ENCODE measurements around the gene PTPRQ. TPM values are rescaled to one million over a fixed set of nuclear protein-coding genes. Genes with fewer than 3 reads are reported as not detected.

The PTPRQ gene
- total RNA-seq (under 1 TPM in 1 of 7 donors, not detected in 6; 0.09 TPM), polyA plus RNA-seq (under 1 TPM in 2 of 3 donors, not detected in 1; under 0.01 to 0.03 TPM)
- long read RNA-seq, donor 1 = 0 reads
- long read RNA-seq, donor 2 = 0 reads

GRCh38 chr12:80443974-80444666 is at the start of gene PTPRQ:
PTPRQ (plus strand) TSS chr12:80444235; CDS start chr12:80444346, 111 bp downstream.
- Histone ChIP-seq H3K27me3 (replicated peaks in 1 of 7) (no peaks in the 10 kb centered on the region), H3K4me1 (no peaks in the 10 kb centered on the region), H3K27ac (no peak within 1 kb of the TSS), H3K9me3 (peaks cover 0 to 17% (median 0%) of the 10 kb centered on the region in 8 donors), H3K36me3 (no peaks in the 10 kb centered on the region), H3K4me3 (no peak within 1 kb of the TSS)
- TF ChIP-seq POLR2A (IDR thresholded peaks at IDR 0.05) (no peak), CTCF (IDR thresholded peaks at IDR 0.05 in 8 of 11, conservative IDR thresholded peaks at IDR 0.05 in 3 of 11) (no peak), POLR2AphosphoS5 (IDR thresholded peaks at IDR 0.05) (no peak)
- 68 to 75% (median 72%) methylated on average over 4 of the region's 4 CpGs for WGBS, 5 donors
- no peak for DNase-seq
- intact Hi-C loops (cut with DNase I; ENCODE audit: low total_unique reads) = no loop called here

- H3K27me3 ChIP-seq (replicated peaks in 1 of 7) = peaks cover 0 to 8% (median 4%) of the 10 kb centered on the region in 7 donors
- DNase-seq = no peak
- H3K4me1 ChIP-seq = no peaks in the 10 kb centered on the region
- peak overlapping the region in 2 of 8 donors; percentile 22 to 43 for H3K4me3 ChIP-seq
- intact Hi-C loops (cut with DNase I; ENCODE audit: low total_unique reads) = no loop called here
- H3K36me3 ChIP-seq = no peaks in the 10 kb centered on the region
- no peak for TF ChIP-seq POLR2AphosphoS5 (IDR thresholded peaks at IDR 0.05)
- no peak for TF ChIP-seq POLR2A (IDR thresholded peaks at IDR 0.05)
- TF ChIP-seq CTCF (IDR thresholded peaks at IDR 0.05 in 8 of 11, conservative IDR thresholded peaks at IDR 0.05 in 3 of 11) = no peak
- H3K27ac ChIP-seq = no peak overlapping the region
- 21 to 54% (median 36%) methylated on average over 20 of the region's 20 CpGs for WGBS, 5 donors
- H3K9me3 ChIP-seq = no peaks in the 10 kb centered on the region
Measured at GRCh38 chr12:80400571-80400991, 43.5 kb upstream of the PTPRQ start.

GRCh38 chr12:80401191-80401590 is 42.8 kb upstream of the PTPRQ start:
- no peak for TF ChIP-seq CTCF (IDR thresholded peaks at IDR 0.05 in 8 of 11, conservative IDR thresholded peaks at IDR 0.05 in 3 of 11)
- no peak for TF ChIP-seq POLR2AphosphoS5 (IDR thresholded peaks at IDR 0.05)
- TF ChIP-seq POLR2A (IDR thresholded peaks at IDR 0.05) = no peak
- Histone ChIP-seq H3K4me1 (no peaks in the 10 kb centered on the region), H3K9me3 (no peaks in the 10 kb centered on the region), H3K27me3 (replicated peaks in 1 of 7) (peaks cover 0 to 8% (median 4%) of the 10 kb centered on the region in 7 donors), H3K27ac (no peak overlapping the region), H3K4me3 (no peak overlapping the region), H3K36me3 (no peaks in the 10 kb centered on the region)
- WGBS, 5 donors = 82 to 94% (median 90%) methylated on average over 3 of the region's 3 CpGs
- DNase-seq = no peak
- intact Hi-C loops (cut with DNase I; ENCODE audit: low total_unique reads) = no loop called here

- DNase-seq = no peak
- intact Hi-C loops (cut with DNase I; ENCODE audit: low total_unique reads) = no loop called here
- Histone ChIP-seq H3K4me1 (no peaks in the 10 kb centered on the region), H3K4me3 (no peak overlapping the region), H3K27ac (no peak overlapping the region), H3K36me3 (no peaks in the 10 kb centered on the region), H3K27me3 (replicated peaks in 1 of 7) (peaks cover 0 to 8% (median 4%) of the 10 kb centered on the region in 7 donors), H3K9me3 (no peaks in the 10 kb centered on the region)
- WGBS, 5 donors = 66 to 83% (median 77%) methylated on average over 2 of the region's 2 CpGs
- TF ChIP-seq CTCF (IDR thresholded peaks at IDR 0.05 in 8 of 11, conservative IDR thresholded peaks at IDR 0.05 in 3 of 11) (no peak), POLR2AphosphoS5 (IDR thresholded peaks at IDR 0.05) (no peak)
Measured at GRCh38 chr12:80404629-80405028, 39.4 kb upstream of the PTPRQ start.

Data from spleen (tissue), 13 donors.